CD4-positive, alpha-beta T cell treated with Interleukin-10 for 1 hour (primary cell): ENCODE measurements around the gene HES7.
"Not testable (repeated sequence)": the region's sequence is repeated elsewhere in the genome, so short reads cannot be mapped to it uniquely, and the experiment has no call there.

Experiments
- DNase-seq: peaks from one replicate; pipeline ENCODE4 v3.0.0-alpha.2; 2020

Gene HES7

GRCh38 chr17:8096541-8096940 is 27.4 kb downstream of the HES7 start:
- no peak for DNase-seq

GRCh38 chr17:8095361-8095760 is 28.5 kb downstream of the HES7 start:
- DNase-seq, result no peak

DNA sequence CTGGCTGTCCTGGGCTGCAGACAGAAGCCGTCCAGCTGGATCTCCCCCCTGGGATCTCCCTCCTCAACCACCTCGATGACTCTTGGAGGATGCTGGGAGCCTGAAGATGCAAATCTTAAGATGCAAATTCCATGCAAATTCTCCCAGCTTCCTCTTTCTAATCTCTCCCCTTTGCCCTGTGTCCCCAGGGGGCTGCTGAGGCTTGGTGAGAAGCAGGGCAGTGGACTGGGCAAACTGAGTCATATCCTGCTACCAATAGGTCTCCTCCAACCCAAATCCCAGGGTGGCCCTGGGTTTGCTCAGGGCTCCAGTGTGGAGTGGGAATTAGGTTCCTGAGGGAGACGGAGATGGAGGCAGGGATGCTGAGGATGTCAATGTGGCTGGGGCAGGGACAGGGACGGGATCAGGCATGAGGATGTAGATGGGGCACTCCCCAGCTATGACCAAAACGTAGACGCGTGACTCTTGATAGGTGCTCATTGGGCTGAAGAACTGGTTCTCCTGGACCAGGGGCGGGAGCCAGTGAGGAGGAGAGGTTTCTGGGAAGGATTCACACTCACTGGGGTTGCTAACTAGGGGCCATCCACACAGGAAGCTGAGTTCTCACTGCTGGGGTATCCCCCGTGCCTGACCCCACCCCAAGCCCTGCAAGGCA is 32.7 kb downstream of the HES7 start:
- no peak for DNase-seq

DNA sequence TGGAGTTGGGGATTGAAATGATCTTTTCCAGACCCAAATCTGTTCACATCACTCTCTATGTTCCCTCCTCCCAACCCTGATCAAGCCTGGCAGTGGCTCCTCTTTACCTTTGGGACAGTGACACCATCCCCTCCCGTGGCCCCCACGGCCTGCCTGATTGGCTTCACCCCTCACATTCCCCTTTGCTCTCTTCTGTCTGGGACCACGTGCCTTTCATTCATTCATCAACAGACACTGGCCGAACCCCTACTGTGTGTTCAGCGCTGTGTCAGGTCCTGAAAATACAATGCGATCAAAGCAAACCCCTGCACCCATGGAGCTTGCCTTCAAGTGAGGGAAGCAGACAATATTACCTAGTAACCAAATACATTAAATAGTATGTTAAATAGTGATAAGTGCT is 34.2 kb downstream of the HES7 start:
- no peak for DNase-seq

- no peak for DNase-seq
Observed at GRCh38 chr17:8087952-8088230, 36.0 kb downstream of the HES7 start.

DNA sequence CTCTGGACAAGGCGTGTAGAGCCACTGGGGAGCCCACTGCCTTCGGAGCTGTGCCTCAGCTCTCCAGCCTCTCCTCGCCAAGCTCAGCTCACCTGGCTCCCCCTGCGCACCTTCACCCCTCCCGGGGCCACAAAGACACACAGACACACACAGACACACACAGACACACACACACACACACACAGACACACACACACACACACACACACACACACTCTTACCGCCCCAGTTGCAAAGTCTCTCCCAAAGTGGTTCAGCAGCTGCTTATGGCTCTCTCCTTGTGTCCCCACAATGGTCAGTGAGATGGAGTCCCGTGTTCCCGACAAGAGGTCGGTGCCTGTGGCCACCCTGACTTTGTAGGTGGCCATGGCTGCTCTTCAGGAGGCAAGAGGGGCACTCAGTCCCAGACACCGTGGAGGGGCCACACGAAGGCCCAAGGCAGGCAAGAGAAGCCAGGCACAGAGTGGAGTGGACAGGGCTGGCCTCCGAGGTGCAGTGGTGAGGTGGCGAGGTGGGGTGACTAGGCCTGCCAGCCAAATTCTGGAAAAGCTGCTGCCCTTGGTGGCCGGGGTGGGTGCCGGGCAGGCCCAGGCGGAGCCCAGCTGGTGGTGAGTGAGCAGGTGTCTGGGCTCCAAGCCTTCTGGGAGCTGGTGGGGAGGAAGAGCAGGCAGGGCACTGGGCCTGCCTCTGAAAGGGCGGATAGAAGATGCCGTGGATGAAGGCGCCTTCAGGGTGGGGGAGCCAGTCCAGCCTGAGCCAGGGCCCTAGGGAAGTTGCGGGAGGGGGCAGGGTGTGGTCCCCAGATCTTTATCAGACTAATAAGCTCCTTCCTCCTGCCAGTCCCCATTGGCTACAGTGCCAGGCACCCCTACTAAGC is 36.6 kb downstream of the HES7 start, which contains the start of gene ALOX12B:
ALOX12B (minus strand) TSS at position 642 of the 877 bp plus-strand sequence; CDS start at position 368, 274 bp downstream.
- no peak for DNase-seq

- no peak for DNase-seq
Observed at GRCh38 chr17:8084250-8084649, 39.7 kb downstream of the HES7 start.

- no peak for DNase-seq
Observed at GRCh38 chr17:8082292-8082691, 41.6 kb downstream of the HES7 start.

DNA sequence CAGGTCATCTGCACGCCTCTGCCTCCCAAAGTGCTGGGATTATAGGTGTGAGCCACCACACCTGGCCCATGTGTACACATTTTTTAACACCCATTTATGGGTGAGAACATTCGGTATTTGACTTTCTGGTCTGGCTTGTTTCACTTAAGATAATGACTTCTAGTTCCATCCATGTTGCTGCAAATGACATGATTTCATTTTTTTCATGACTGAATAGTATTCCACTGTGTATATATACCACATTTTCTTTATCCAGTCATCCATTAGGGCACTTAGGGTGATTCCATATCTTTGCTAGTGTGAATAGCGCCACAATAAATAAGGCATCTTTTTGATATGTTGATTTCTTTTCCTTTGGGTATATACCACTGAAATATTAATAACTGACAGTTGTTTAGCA is 42.0 kb downstream of the HES7 start:
- no peak for DNase-seq

- no peak for DNase-seq
Observed at GRCh38 chr17:8080799-8081219, 43.1 kb downstream of the HES7 start.

DNA sequence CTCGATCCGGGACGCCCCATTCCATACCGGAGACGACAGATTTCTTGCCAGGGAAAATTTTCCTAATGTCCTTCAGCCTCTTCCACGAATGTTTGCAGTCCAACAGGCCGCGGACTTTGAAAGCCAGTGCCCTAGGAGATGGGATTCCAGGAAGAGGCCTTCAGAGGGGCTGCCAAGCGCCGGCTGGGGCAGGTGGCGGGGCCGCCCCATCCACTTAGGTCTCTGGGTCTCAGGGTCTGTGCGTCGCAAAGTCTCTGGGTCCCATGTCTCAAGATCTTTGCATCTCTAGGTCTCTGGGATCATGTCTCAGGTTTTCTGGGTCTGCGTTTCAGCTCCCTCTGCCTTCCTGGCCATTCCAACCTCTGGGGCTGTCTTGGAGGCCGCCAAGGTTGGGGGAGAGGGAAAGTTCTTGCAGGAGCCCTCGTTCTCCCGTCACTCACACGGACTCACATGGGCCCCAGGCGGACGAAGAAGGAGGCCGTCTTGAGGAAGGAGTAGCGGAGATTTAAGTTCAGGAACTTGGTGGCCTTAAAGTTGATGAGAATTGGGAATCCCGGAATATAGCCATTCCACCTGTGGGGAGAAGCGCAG is 43.6 kb downstream of the HES7 start:
- DNase-seq, result no peak

GRCh38 chr17:8079291-8080207 is 44.4 kb downstream of the HES7 start:
- DNase-seq, result peak; percentile 84

DNA sequence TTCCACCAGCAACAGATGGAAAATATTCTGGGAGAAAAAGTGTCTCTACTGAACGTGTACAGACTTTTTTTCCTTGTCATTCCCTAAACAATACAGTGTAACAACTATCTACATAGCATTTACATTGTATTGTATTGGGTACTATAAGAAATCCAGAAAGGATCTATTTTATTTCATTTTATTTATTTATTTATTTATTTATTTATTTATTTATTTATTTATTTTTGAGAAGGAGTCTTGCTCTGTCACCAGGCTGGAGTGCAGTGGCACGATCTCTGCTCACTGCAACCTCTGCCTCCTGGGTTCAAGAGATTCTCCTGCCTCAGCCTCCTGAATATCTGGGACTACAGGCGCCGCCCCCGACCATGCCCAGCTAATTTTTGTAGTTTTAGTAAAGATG is 46.0 kb downstream of the HES7 start:
- not testable (repeated sequence) for DNase-seq

DNA sequence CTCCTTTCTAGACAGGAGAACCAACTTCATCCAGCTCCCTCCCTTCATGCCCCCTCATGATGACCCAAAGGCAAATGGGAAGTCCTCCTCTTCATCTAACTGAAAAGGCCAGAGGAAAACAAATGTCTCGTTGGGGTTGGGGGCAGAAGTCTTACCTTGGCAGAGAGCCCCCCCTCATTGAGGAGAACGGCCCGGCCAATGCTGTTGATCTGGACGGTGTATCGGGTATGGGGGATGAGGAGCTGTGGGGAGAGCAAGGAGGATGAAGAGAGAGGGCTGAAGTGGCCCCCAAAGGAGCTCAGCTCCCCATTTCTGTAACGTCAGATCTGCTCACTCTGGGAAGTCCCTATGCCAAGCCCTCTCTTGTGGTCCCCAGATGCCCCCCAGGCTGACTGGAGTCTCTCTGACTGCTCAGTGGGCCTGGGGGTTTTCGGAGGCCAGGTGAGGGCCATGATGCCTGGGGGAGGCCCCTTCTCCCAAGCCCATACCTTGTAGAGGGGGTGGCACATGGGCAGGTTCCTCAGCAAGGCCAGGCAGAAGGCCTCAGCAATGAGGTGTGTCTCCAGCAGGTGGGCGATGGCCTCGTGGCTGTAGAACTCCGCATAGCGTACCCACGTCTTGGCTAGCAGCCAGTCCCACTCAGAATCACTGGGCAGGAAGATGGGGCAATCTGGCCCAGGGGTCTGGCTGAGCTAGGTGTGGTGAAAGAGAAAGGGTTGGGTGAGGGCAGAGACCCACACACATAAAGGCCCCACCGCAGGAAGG is 47.2 kb downstream of the HES7 start:
- DNase-seq, result no peak

- DNase-seq, result no peak
Observed at GRCh38 chr17:8075574-8076342, 48.1 kb downstream of the HES7 start.

GRCh38 chr17:8075081-8075480 is 48.8 kb downstream of the HES7 start:
- no peak for DNase-seq

DNA sequence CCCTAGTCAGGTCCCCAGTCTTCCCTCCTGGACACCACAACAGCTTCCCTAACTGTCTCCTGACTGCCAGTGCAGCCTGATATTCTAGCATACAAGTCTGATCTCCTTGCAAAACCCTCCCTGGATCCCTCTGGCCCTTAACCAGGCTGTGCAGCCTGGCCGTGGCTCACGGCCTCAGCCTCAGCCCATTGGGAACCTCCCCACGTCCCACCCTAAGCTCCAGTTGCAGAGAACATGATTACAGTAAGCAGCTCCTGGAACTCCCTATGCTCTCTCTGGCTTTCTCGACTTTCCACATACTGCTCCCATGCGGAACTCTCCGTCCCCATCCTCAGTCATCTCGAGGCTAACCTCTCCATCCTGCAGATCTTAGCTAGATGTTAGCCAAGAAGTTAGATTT is 49.4 kb downstream of the HES7 start:
- DNase-seq, result no peak

GRCh38 chr17:8073627-8074484 is 50.0 kb downstream of the HES7 start:
- peak; percentile 88 for DNase-seq

- DNase-seq, result peak; percentile 29
Observed at GRCh38 chr17:8072729-8073461, 51.0 kb downstream of the HES7 start.

DNA sequence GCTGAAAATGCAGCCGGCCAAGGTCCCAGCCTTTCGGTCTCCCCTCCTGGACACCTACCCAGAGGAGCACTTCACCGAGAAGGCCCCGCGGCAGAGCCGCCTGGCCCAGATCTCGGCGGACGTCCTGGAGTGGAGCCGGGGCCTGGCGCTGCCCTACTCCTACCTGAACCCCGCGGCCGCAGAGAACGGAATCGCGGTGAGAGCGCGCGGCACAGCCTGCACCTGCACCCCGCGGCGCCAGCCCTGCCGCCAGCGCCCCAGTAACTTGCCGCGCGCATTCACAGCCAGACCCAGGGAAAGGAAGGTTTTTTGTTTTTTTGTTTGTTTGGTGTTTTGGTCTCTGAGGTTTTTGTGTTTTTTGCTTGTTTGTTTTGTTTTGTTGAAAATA is 51.6 kb downstream of the HES7 start:
- DNase-seq, result no peak
